ENCODE data around the gene PLEKHA6.

Gene PLEKHA6

GRCh38 chr1:204203206-204203767 is 156.4 kb downstream of the PLEKHA6 start:
- Histone ChIP-seq H3K27me3 (peaks cover 0 to 65% of the 10 kb centered on the region in 2 donors), H3K36me3 (no peaks in the 10 kb centered on the region), H3K4me3 (no peak overlapping the region), H3K27ac (no peak overlapping the region), H3K9me3 (no peaks in the 10 kb centered on the region), H3K4me1 (peaks cover 0 to 5% (median 2%) of the 10 kb centered on the region in 4 donors)
- DNase-seq: peak in 1 of 2 donors; percentile 35
- no peak for TF ChIP-seq CTCF (IDR thresholded peaks at IDR 0.05)
- intact Hi-C loops (cut with DNase I; ENCODE audit: low total_unique reads): no loop called here

GRCh38 chr1:204202481-204202880 is 157.2 kb downstream of the PLEKHA6 start:
- H3K4me1 ChIP-seq: peaks cover 0 to 5% (median 2%) of the 10 kb centered on the region in 4 donors
- no peak overlapping the region for H3K27ac ChIP-seq
- H3K27me3 ChIP-seq: peaks cover 0 to 69% of the 10 kb centered on the region in 2 donors
- H3K4me3 ChIP-seq: no peak overlapping the region
- peak in 1 of 2 donors; percentile 35 for DNase-seq
- H3K9me3 ChIP-seq: no peaks in the 10 kb centered on the region
- TF ChIP-seq CTCF (IDR thresholded peaks at IDR 0.05): no peak
- no peaks in the 10 kb centered on the region for H3K36me3 ChIP-seq
- intact Hi-C loops (cut with DNase I; ENCODE audit: low total_unique reads): no loop called here

- intact Hi-C loops (cut with DNase I; ENCODE audit: low total_unique reads): no loop called here
- H3K27me3 ChIP-seq: peaks cover 0 to 68% of the 10 kb centered on the region in 2 donors
- no peak for TF ChIP-seq CTCF (IDR thresholded peaks at IDR 0.05)
Observed at GRCh38 chr1:204201348-204202040, 158.2 kb downstream of the PLEKHA6 start.

GRCh38 chr1:204199579-204199978 is 160.2 kb downstream of the PLEKHA6 start:
- Histone ChIP-seq H3K27ac (no peak overlapping the region), H3K4me3 (no peak overlapping the region), H3K27me3 (peaks cover 0 to 79% of the 10 kb centered on the region in 2 donors), H3K36me3 (no peaks in the 10 kb centered on the region), H3K4me1 (no peaks in the 10 kb centered on the region), H3K9me3 (no peaks in the 10 kb centered on the region)
- intact Hi-C loops (cut with DNase I; ENCODE audit: low total_unique reads): no loop called here
- DNase-seq: peak in 1 of 2 donors; percentile 20
- TF ChIP-seq CTCF (IDR thresholded peaks at IDR 0.05): no peak

More at GRCh38 chr1:204201348-204202040, 158.2 kb downstream of the PLEKHA6 start:
- DNase-seq: peak in 1 of 2 donors; percentile 57
- no peak overlapping the region for H3K4me3 ChIP-seq
- no peaks in the 10 kb centered on the region for H3K9me3 ChIP-seq
- no peaks in the 10 kb centered on the region for H3K4me1 ChIP-seq
- no peak overlapping the region for H3K27ac ChIP-seq
- H3K36me3 ChIP-seq: no peaks in the 10 kb centered on the region

- peak in 1 of 2 donors; percentile 34 for DNase-seq
- Histone ChIP-seq H3K4me1 (no peaks in the 10 kb centered on the region), H3K36me3 (no peaks in the 10 kb centered on the region), H3K27me3 (peaks cover 0 to 85% of the 10 kb centered on the region in 2 donors), H3K27ac (no peak overlapping the region), H3K4me3 (no peak overlapping the region), H3K9me3 (no peaks in the 10 kb centered on the region)
- intact Hi-C loops (cut with DNase I; ENCODE audit: low total_unique reads): no loop called here
- no peak for TF ChIP-seq CTCF (IDR thresholded peaks at IDR 0.05)
Observed at GRCh38 chr1:204198348-204199340, 161.1 kb downstream of the PLEKHA6 start.
